Measurements from ENCODE around the gene CCDC30.

Gene CCDC30

DNA sequence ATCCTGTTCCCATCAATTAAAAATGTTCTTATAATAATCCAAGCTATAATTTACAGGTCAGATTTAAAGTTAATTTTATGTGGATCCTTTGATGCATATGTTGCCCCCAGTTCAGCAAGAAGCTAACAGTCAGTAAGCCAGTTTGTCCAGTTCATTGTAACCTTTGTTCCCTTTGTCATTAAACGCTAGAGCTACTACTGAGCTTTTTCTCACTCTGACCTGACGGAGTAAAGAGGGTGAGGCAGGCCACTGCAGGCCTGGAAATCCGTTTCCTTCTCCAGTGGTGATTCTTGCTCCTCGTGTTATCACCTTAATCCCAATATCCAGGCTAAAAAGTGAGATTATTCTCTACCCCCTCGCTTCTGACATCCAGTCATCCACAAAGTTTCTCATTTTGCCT is 229.4 kb downstream of the CCDC30 start:
- no peak for DNase-seq (ENCODE audit: low spot score)

GRCh38 chr1:42692911-42693310 is 229.8 kb downstream of the CCDC30 start:
- no peak for DNase-seq (ENCODE audit: low spot score)

DNA sequence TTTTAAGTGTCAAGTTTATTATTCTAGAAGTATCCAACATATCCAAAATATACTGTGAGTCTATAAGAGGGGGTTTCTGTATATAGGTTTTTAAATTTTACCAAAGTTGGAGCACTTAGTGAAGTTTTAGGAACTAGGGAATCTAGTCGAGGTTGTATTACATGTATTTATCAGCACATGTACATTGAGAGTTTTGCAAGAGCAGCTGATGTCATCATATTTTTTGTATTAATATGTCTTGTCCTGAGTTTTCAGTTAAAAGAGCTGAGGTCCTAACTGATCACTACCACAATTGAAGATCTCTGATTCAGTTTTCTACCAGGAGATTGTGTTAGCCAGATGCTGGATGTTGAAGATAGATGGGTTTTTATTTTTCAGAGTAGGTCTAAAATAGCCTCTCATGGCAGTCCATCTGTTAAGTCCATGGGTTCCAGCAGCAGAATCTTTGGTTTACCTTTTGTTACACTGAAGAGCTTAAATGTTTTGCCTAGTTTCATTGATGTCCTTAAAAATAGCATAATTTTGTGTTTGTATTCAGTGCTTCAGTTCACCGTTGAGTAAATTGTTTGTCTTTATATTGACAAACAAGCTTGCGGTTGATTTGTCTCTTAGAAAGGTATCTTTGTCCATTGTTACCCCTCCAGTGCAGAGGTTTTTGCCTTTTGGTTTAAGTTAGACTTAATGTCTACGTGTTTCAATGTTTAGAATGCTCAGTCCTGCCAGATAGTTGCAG is 235.2 kb downstream of the CCDC30 start:
- no peak for DNase-seq (ENCODE audit: low spot score)

DNA sequence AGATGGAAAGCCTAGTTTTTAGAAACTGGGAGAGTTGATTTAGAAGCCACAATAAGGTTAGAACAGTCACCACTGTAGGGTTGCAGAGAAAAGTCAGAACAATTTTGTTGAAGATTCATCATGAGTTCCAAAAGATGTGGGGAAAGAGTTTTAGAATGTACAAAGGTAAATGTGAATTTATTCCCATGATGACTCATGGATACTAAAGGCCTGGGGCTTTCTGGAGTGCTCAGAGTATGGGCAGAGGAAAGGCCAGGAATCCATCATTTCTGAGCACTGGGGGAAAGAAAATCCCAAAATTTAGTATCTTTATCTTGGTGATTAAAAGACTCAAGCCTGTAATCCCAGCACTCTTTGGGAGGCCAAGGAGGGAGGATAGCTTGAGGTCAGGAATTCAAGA is 236.9 kb downstream of the CCDC30 start:
- no peak for DNase-seq (ENCODE audit: low spot score)

DNA sequence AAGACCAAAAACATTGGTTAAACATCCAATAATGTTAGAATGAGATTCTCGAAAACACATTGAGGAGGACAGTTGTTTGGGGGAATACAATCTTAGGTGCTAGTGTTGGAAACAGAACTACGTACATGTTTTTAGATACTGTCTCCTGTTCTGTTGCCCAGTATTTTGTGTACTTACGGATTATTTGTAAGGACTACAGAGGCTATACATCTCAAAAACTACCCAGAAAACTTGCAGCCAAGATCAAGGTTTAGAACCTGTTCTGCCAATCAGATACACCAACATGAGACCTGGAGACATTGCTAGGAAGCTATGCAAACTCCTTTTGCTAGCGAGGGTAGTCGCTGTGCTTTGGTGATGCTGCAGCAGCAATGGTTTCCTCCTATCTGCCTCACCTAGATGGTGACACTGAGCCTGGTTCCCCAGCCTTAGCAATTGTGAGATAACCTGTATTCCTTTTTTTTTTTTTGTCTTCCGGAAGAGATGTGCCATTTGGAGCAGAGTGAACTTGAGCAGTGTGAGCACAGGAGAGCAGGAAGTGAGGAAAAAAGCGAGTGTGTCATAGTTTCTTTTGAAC is 240.9 kb downstream of the CCDC30 start:
- DNase-seq (ENCODE audit: low spot score), result no peak

All from AG08396 (cell line).